HUES48 (cell line): ENCODE data around the gene PIK3CB.
A peak's percentile ranks its signal among the peaks of the same experiment; 100 is the strongest.
"Not testable (repeated sequence)": the region's sequence is repeated elsewhere in the genome, so short reads cannot be mapped to it uniquely, and the experiment has no call there.

ENCODE experiments used
- H3K27ac ChIP-seq: one replicate; pipeline ENCODE4 v1.7.0; 2013; ENCODE audit warnings: low read depth, low read length, inconsistent platforms
- H3K27me3 ChIP-seq: 2 replicates; pipeline ENCODE4 v1.6.1; 2013; ENCODE audit warnings: mild to moderate bottlenecking, low read length; ENCODE audit not compliant: control insufficient read depth, insufficient read depth
- H3K36me3 ChIP-seq: 2 replicates; pipeline ENCODE4 v1.6.1; 2013; ENCODE audit warnings: low read length; ENCODE audit not compliant: control insufficient read depth, insufficient read depth
- H3K4me1 ChIP-seq: 2 replicates; pipeline ENCODE4 v1.6.1; 2013; ENCODE audit warnings: mild to moderate bottlenecking, low read length; ENCODE audit not compliant: control insufficient read depth, insufficient read depth
- H3K4me3 ChIP-seq: 2 replicates; pipeline ENCODE4 v1.5.1; 2013; ENCODE audit warnings: mild to moderate bottlenecking, low read depth, low read length
- H3K9ac ChIP-seq: 2 replicates; pipeline ENCODE4 v1.6.1; 2013; ENCODE audit warnings: mild to moderate bottlenecking, low read depth, low read length, moderate library complexity
- H3K9me3 ChIP-seq: 2 replicates; pipeline ENCODE4 v1.6.1; 2013; ENCODE audit warnings: low read length; ENCODE audit not compliant: control insufficient read depth, insufficient read depth

The PIK3CB gene

GRCh38 chr3:138846262-138846791 lies 11.6 kb upstream of the PIK3CB start:
- Histone ChIP-seq H3K9me3 (no peaks in the 10 kb centered on the region), H3K27ac (peak overlapping the region; percentile 94), H3K36me3 (no peaks in the 10 kb centered on the region), H3K4me3 (peak overlapping the region; percentile 25; the same call in 1 of the 2 replicates), H3K27me3 (no peaks in the 10 kb centered on the region), H3K9ac (peak overlapping the region; percentile 48; the same call in 1 of the 2 replicates), H3K4me1 (peaks cover 35% of the 10 kb centered on the region)

DNA sequence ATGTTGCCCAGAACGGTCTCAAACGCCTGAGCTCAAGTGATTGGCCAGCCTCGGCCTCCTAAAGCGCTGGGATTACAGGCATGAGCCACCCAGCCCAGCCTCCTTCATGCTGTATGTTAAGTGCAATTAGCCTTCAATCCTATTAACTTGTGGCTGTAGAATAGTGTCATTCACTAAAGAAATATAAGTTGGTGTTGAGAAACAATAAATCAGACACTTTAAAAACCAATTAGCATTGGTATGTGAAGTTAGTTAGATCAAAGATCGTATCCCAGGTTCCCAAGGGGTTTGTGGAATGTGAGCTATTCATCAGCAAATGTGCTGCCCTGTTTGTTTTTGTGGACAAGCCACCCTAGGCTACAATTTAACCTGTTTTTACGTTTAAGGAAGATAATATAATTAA lies 11.0 kb upstream of the PIK3CB start:
- Histone ChIP-seq H3K36me3 (no peaks in the 10 kb centered on the region), H3K27me3 (no peaks in the 10 kb centered on the region), H3K27ac (peak overlapping the region; percentile 94), H3K9me3 (no peaks in the 10 kb centered on the region), H3K4me3 (peak overlapping the region; percentile 25; the same call in 1 of the 2 replicates), H3K4me1 (peaks cover 35% of the 10 kb centered on the region), H3K9ac (peak overlapping the region; percentile 73)

DNA sequence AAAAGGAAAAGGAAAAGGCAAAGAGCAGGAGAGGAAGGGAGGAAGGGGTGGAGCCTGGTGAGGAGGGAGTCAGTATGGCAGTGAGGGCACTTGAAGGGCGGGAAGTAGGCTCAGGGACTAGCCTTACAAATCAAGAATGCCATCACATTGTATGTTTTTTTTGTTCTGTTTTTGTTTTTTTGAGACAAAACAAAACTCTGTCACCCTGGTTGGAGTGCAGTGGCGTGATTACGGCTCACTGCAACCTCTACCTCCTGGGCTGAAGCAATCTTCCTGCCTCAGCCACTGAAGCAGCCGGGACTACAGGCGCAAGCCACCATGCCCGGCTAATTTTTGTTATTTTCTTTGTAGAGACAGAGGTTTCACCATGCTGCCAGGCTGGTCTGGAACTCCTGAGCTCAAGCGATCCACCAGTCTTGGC lies 10.5 kb upstream of the PIK3CB start:
- H3K9ac ChIP-seq, result peak overlapping the region; percentile 73
- no peaks in the 10 kb centered on the region for H3K27me3 ChIP-seq
- H3K36me3 ChIP-seq, result no peaks in the 10 kb centered on the region
- H3K4me3 ChIP-seq, result no peak overlapping the region
- H3K9me3 ChIP-seq, result no peaks in the 10 kb centered on the region
- H3K27ac ChIP-seq, result peak overlapping the region; percentile 94
- peaks cover 35% of the 10 kb centered on the region for H3K4me1 ChIP-seq

DNA sequence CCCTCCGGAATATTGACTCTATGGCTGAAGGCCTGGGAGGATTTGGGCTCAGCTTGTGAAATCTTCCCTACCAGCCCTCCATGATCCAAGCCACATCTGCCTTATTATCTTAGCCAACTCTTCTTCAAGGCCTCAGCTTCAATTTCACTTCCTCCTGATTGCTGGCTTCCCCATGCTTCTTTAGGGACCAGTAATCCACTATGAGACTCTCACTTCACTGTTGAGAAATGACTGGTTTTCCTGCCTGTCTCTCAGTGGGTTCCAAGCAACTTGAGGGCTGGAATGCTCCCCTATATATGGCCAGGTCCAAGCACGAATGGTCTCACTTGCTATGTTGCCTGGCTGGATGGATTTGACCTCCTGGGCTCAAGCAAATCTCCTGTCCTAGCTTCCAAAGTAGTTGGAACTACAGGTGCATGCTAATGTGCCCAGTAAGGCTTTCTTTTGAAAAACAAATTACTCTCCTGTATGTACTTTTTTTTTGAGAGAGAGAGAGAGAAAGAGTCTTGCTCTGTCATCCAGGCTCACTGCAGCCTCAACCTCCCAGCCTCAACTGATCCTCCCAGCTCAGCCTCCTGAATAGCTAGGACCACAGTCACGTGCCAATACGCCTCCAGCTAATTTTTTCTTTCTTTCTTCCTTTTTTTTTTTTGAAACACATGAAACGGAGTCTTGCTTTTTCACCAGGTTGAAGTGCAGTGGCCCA lies 7.9 kb upstream of the PIK3CB start:
- Histone ChIP-seq H3K9ac (no peak overlapping the region), H3K27ac (no peak overlapping the region), H3K27me3 (no peaks in the 10 kb centered on the region), H3K9me3 (no peaks in the 10 kb centered on the region), H3K4me3 (no peak overlapping the region), H3K4me1 (peaks cover 31% of the 10 kb centered on the region), H3K36me3 (no peaks in the 10 kb centered on the region)

GRCh38 chr3:138838385-138838784 lies 3.7 kb upstream of the PIK3CB start:
- peaks cover 14% of the 10 kb centered on the region for H3K4me1 ChIP-seq
- H3K9me3 ChIP-seq, H3K27me3 ChIP-seq, H3K4me3 ChIP-seq, H3K9ac ChIP-seq, H3K27ac ChIP-seq, H3K36me3 ChIP-seq: not testable (repeated sequence)

GRCh38 chr3:138835846-138836245 lies 1.1 kb upstream of the PIK3CB start:
- not testable (repeated sequence) for H3K27me3 ChIP-seq, H3K9me3 ChIP-seq, H3K36me3 ChIP-seq
- peak overlapping the region; percentile 95; the same call in 1 of the 2 replicates for H3K4me3 ChIP-seq
- H3K4me1 ChIP-seq, result peaks cover 11% of the 10 kb centered on the region
- 0 out of 2 replicates have a peak overlapping the region, but pooled peaks have one; percentile 95 for H3K9ac ChIP-seq
- H3K27ac ChIP-seq, result peak overlapping the region; percentile 98

GRCh38 chr3:138835397-138835757 lies 649 bp upstream of the PIK3CB start:
- H3K4me1 ChIP-seq, result peaks cover 11% of the 10 kb centered on the region
- peak overlapping the region; percentile 98 for H3K27ac ChIP-seq
- no peaks in the 10 kb centered on the region for H3K9me3 ChIP-seq
- H3K4me3 ChIP-seq, result peak overlapping the region; percentile 95
- H3K9ac ChIP-seq, result peak overlapping the region; percentile 95
- H3K36me3 ChIP-seq, result no peaks in the 10 kb centered on the region
- no peaks in the 10 kb centered on the region for H3K27me3 ChIP-seq

- no peaks in the 10 kb centered on the region for H3K27me3 ChIP-seq
- H3K4me1 ChIP-seq, result peaks cover 11% of the 10 kb centered on the region
- H3K36me3 ChIP-seq, result no peaks in the 10 kb centered on the region
- H3K9ac ChIP-seq, result peak overlapping the region; percentile 82
- no peaks in the 10 kb centered on the region for H3K9me3 ChIP-seq
- H3K27ac ChIP-seq, result peak overlapping the region; percentile 98
- peak overlapping the region; percentile 95 for H3K4me3 ChIP-seq
Observed at GRCh38 chr3:138833899-138834595, 681 bp downstream of the PIK3CB start.

- not testable (repeated sequence) for H3K4me3 ChIP-seq, H3K9ac ChIP-seq, H3K36me3 ChIP-seq, H3K27ac ChIP-seq, H3K27me3 ChIP-seq, H3K9me3 ChIP-seq
- H3K4me1 ChIP-seq, result peaks cover 11% of the 10 kb centered on the region
Observed at GRCh38 chr3:138832473-138833057, 2.2 kb downstream of the PIK3CB start.

GRCh38 chr3:138829886-138830510 lies 4.7 kb downstream of the PIK3CB start:
- H3K9me3 ChIP-seq, result no peaks in the 10 kb centered on the region
- H3K36me3 ChIP-seq, result peaks cover 10% of the 10 kb centered on the region; the same call in 1 of the 2 replicates
- no peaks in the 10 kb centered on the region for H3K27me3 ChIP-seq
- no peak overlapping the region for H3K27ac ChIP-seq
- no peak overlapping the region for H3K4me3 ChIP-seq
- no peak overlapping the region for H3K9ac ChIP-seq
- peaks cover 8% of the 10 kb centered on the region for H3K4me1 ChIP-seq
